H1 (cell line): ENCODE results near the gene LSM3. TPM values are rescaled to one million over a fixed set of nuclear protein-coding genes. Genes with fewer than 3 reads are reported as not detected.

Experiments
- CHD7 ChIP-seq: fragments of 300-600 bp; sonication (generic); IDR thresholded peaks from 2 replicates; pipeline ENCODE4 v1.7.1; 2012; ENCODE audit warnings: low read length, moderate library complexity, mild to moderate bottlenecking, inconsistent platforms; ENCODE audit not compliant: insufficient replicate concordance
- NRF1 ChIP-seq: IDR thresholded peaks from 2 replicates; pipeline ENCODE4 v1.6.1; 2011; ENCODE audit warnings: mild to moderate bottlenecking, low read depth, low read length, improper control_type of control experiment
- PHF8 ChIP-seq: fragments of 200-600 bp; sonication (generic); conservative IDR thresholded peaks from 2 replicates; pipeline ENCODE4 v1.7.1; 2012; ENCODE audit warnings: low read depth, mild to moderate bottlenecking, inconsistent platforms, low read length, moderate library complexity
- RBBP5 ChIP-seq: IDR thresholded peaks from 2 replicates; pipeline ENCODE4 v1.7.1; 2012; ENCODE audit warnings: low read depth, mild to moderate bottlenecking, inconsistent platforms, low read length, moderate library complexity, borderline replicate concordance
- RNF2 ChIP-seq: fragments of 200-900, 300-1000 bp; sonication (generic); IDR thresholded peaks from 2 replicates; pipeline ENCODE4 v1.7.1; 2016; ENCODE audit warnings: borderline replicate concordance, low read depth, mild to moderate bottlenecking, antibody characterized with exemption, low read length; ENCODE audit not compliant: poor library complexity, severe bottlenecking; ENCODE audit errors: missing control alignments
- polyA plus RNA-seq, 7 experiments: library from polyadenylated mRNA; depleted of rRNA in 3 of 7; stranded (reverse) in 5 of 7; unstranded in 2 of 7; fragments of >200 nt in 5 of 7; fragments of 200-250 nt in 2 of 7; gene quantifications; 1 replicate in 5 of 7; 2 replicates in 1 of 7; 4 replicates in 1 of 7; pipeline versions ENCODE4 v1.2.1 to v1.2.3, GENCODE V29; 2011 to 2013; ENCODE audit warnings: missing spikeins in 2 of 7, mixed read lengths in 2 of 7
- total RNA-seq: library from RNA; stranded (reverse); fragmentation: NEBNext Ultra II Directional; extraction: Animal tissue kit (Norgen Biotek cat#: 25700); gene quantifications from 2 replicates; pipeline ENCODE4 v1.2.1, GENCODE V29; 2021

Gene LSM3
- total and polyA plus RNA-seq, 2 of the 8 experiments (the other 6 are each of a cell fraction or from before 2014, with no cell fraction given), result 7.1 to 25.4 TPM

GRCh38 chr3:14156843-14157561 lies 21.6 kb upstream of the LSM3 start (continued):
- TF ChIP-seq CHD7 (no peak), NRF1 (no peak), RBBP5 (no peak), RNF2 (no peak), PHF8 (no peak)
- TF ChIP-seq, all 59 proteins: peak for 0
